ENCODE data around the gene DPEP1. TPM values are rescaled to one million over a fixed set of nuclear protein-coding genes. Genes with fewer than 3 reads are reported as not detected.

DPEP1 gene
- total RNA-seq, 1 experiment from 2014 or later = 1.1 TPM

- H3K27me3 ChIP-seq (ENCODE audit: insufficient read depth, low read length) = no peaks in the 10 kb centered on the region
- DNase-seq (ENCODE audit: low read depth, low spot score) (no peak), ATAC-seq (no peak)
- ChIA-PET RAD21 (ENCODE audit: low non-redundant PET in 1 of 2, low total read pairs in 2 of 2, uncharacterized antibody in 2 of 2, unreplicated experiment in 2 of 2) (no interaction called here), CTCF (no interaction called here), POLR2A (interaction anchor here (0.7 kb wide), 1 partner anchor 10 kb away, joined by 3 read pairs; no protein-coding TSS in a partner anchor)
- no TSS peak for BruUV-seq (replicated peaks)
- no peaks in the 10 kb centered on the region for H3K36me3 ChIP-seq (ENCODE audit: control insufficient read depth in 1 of 2, insufficient read depth in 2 of 2, low read length in 2 of 2)
- H3K4me2 ChIP-seq (ENCODE audit: low read length) = no peak overlapping the region
- no peak overlapping the region for H2AFZ ChIP-seq (ENCODE audit: low read depth, low read length, poor library complexity, severe bottlenecking)
- no peak overlapping the region for H3K4me3 ChIP-seq (replicated peaks in 1 of 2; ENCODE audit: low read depth in 1 of 2, low read length in 2 of 2)
- H3K9ac ChIP-seq (ENCODE audit: low read length) = no peak overlapping the region
- H4K20me1 ChIP-seq (ENCODE audit: insufficient read depth) = no peaks in the 10 kb centered on the region
- no peaks in the 10 kb centered on the region for H3K9me3 ChIP-seq (ENCODE audit: control insufficient read depth in 1 of 2, insufficient read depth in 1 of 2, low read depth in 1 of 2, low read length in 2 of 2)
- H3K9me2 ChIP-seq (ENCODE audit: insufficient read depth) = no peaks in the 10 kb centered on the region
- intact Hi-C loops (cut with micrococcal nuclease) = no loop called here
- no peak overlapping the region for H3K27ac ChIP-seq (ENCODE audit: low read depth, low read length)
- H3K79me2 ChIP-seq (ENCODE audit: insufficient read depth, low read length) = no peaks in the 10 kb centered on the region
- peaks cover 7 to 10% of the 10 kb centered on the region in 2 experiments; a peak in 3 of 4 replicates for H3K4me1 ChIP-seq (ENCODE audit: control insufficient read depth in 1 of 2, insufficient read depth in 2 of 2, low read length in 2 of 2)
- no peak for TF ChIP-seq CBX3 (IDR thresholded peaks at IDR 0.05; ENCODE audit: low read depth)
- no peak for TF ChIP-seq FOSL1 (IDR thresholded peaks at IDR 0.05; ENCODE audit: low read depth)
- TF ChIP-seq POLR2AphosphoS5 (IDR thresholded peaks at IDR 0.05; ENCODE audit: low read depth, low read length) = no peak
- no peak for TF ChIP-seq SIN3A (IDR thresholded peaks at IDR 0.05; ENCODE audit: low read depth)
- TF ChIP-seq CTCF (IDR thresholded peaks at IDR 0.05 in 2 of 3, conservative IDR thresholded peaks at IDR 0.05 in 1 of 3; ENCODE audit: borderline replicate concordance in 1 of 3, insufficient read depth in 1 of 3, low read depth in 2 of 3, low read length in 2 of 3) = no peak
Measured at GRCh38 chr16:89621136-89621697, 7.8 kb downstream of the DPEP1 start.

- no peak overlapping the region for H3K27ac ChIP-seq (ENCODE audit: low read depth, low read length)
- intact Hi-C loops (cut with micrococcal nuclease) = no loop called here
- BruUV-seq (replicated peaks) = no TSS peak
- TF ChIP-seq ELF1 (IDR thresholded peaks at IDR 0.05; ENCODE audit: borderline replicate concordance, low read depth) = no peak
- TF ChIP-seq CEBPB (IDR thresholded peaks at IDR 0.05; ENCODE audit: low read depth) = no peak
- no peak for TF ChIP-seq ATF3 (IDR thresholded peaks at IDR 0.05)
- no peak for TF ChIP-seq SRF (IDR thresholded peaks at IDR 0.05; ENCODE audit: low read depth)
- no peak for TF ChIP-seq CTCF (IDR thresholded peaks at IDR 0.05 in 2 of 3, conservative IDR thresholded peaks at IDR 0.05 in 1 of 3; ENCODE audit: borderline replicate concordance in 1 of 3, insufficient read depth in 1 of 3, low read depth in 2 of 3, low read length in 2 of 3)
- TF ChIP-seq CBX3 (IDR thresholded peaks at IDR 0.05; ENCODE audit: low read depth) = no peak
- TF ChIP-seq POLR2A (IDR thresholded peaks at IDR 0.05; ENCODE audit: borderline replicate concordance, extremely low read depth, insufficient read depth, insufficient read length) = no peak
- no peak for TF ChIP-seq EGR1 (IDR thresholded peaks at IDR 0.05; ENCODE audit: low read depth)
- TF ChIP-seq ZFX (IDR thresholded peaks at IDR 0.05) = no peak
- TF ChIP-seq ZBTB33 (IDR thresholded peaks at IDR 0.05; ENCODE audit: extremely low read depth, insufficient replicate concordance, low read length) = no peak
Measured at GRCh38 chr16:89621698-89622409, 8.4 kb downstream of the DPEP1 start.

More at GRCh38 chr16:89621698-89622409, 8.4 kb downstream of the DPEP1 start:
- H3K27me3 ChIP-seq (ENCODE audit: insufficient read depth, low read length) = no peaks in the 10 kb centered on the region
- CTCF ChIA-PET = no interaction called here
- POLR2A ChIA-PET = no interaction called here
- H2AFZ ChIP-seq (ENCODE audit: low read depth, low read length, poor library complexity, severe bottlenecking) = no peak overlapping the region
- no peak overlapping the region for H3K4me2 ChIP-seq (ENCODE audit: low read length)
- H3K4me1 ChIP-seq (ENCODE audit: control insufficient read depth in 1 of 2, insufficient read depth in 2 of 2, low read length in 2 of 2) = peaks cover 4 to 5% of the 10 kb centered on the region in 2 experiments; a peak in 3 of 4 replicates
- ATAC-seq = no peak
- no peaks in the 10 kb centered on the region for H3K9me2 ChIP-seq (ENCODE audit: insufficient read depth)
- DNase-seq (ENCODE audit: low read depth, low spot score) = no peak
- H4K20me1 ChIP-seq (ENCODE audit: insufficient read depth) = no peaks in the 10 kb centered on the region
- H3K9me3 ChIP-seq (ENCODE audit: control insufficient read depth in 1 of 2, insufficient read depth in 1 of 2, low read depth in 1 of 2, low read length in 2 of 2) = no peaks in the 10 kb centered on the region
- H3K4me3 ChIP-seq (replicated peaks in 1 of 2; ENCODE audit: low read depth in 1 of 2, low read length in 2 of 2) = no peak overlapping the region
- no peaks in the 10 kb centered on the region for H3K36me3 ChIP-seq (ENCODE audit: control insufficient read depth in 1 of 2, insufficient read depth in 2 of 2, low read length in 2 of 2)
- no peak overlapping the region for H3K9ac ChIP-seq (ENCODE audit: low read length)
- RAD21 ChIA-PET (ENCODE audit: low non-redundant PET in 1 of 2, low total read pairs in 2 of 2, uncharacterized antibody in 2 of 2, unreplicated experiment in 2 of 2) = no interaction called here
- no peaks in the 10 kb centered on the region for H3K79me2 ChIP-seq (ENCODE audit: insufficient read depth, low read length)
